Measurements from ENCODE around the gene PPM1N. TPM values are rescaled to one million over a fixed set of nuclear protein-coding genes. Genes with fewer than 3 reads are reported as not detected.

Gene PPM1N
- total and polyA plus RNA-seq, 2 of the 13 experiments (the other 11 are each of a cell fraction or from before 2014, with no cell fraction given): 0.31 to 1.8 TPM

- TF ChIP-seq SP4 (CRISPR knock-in tag; IDR thresholded peaks at IDR 0.05) (peak; percentile 83), ZNF788 (CRISPR knock-in tag; IDR thresholded peaks at IDR 0.05; ENCODE audit: borderline replicate concordance) (peak; percentile 92), ZFP36L2 (CRISPR knock-in tag; IDR thresholded peaks at IDR 0.05) (no peak), ZNF225 (CRISPR knock-in tag; IDR thresholded peaks at IDR 0.05) (0 out of 2 replicates have a peak, but pooled peaks have one; percentile 24), ZBTB34 (CRISPR knock-in tag; IDR thresholded peaks at IDR 0.05) (no peak), ZNF230 (CRISPR knock-in tag; IDR thresholded peaks at IDR 0.05) (no peak), ZNF354B (CRISPR knock-in tag; IDR thresholded peaks at IDR 0.05) (no peak), GMEB1 (CRISPR knock-in tag; IDR thresholded peaks at IDR 0.05; ENCODE audit: borderline replicate concordance) (peak; percentile 100), BCL6 (CRISPR knock-in tag; IDR thresholded peaks at IDR 0.05) (peak; percentile 23; the same call in 1 of the 2 replicates), KLF6 (CRISPR knock-in tag; IDR thresholded peaks at IDR 0.05) (no peak), AHDC1 (CRISPR knock-in tag; IDR thresholded peaks at IDR 0.05; ENCODE audit: borderline replicate concordance) (no peak), SMARCE1 (IDR thresholded peaks at IDR 0.05; ENCODE audit: borderline replicate concordance) (no peak), PHF21A (CRISPR knock-in tag; IDR thresholded peaks at IDR 0.05) (peak; percentile 96), EHMT2 (IDR thresholded peaks at IDR 0.05; ENCODE audit: borderline replicate concordance, low read depth, low read length) (no peak), NFATC3 (CRISPR knock-in tag; IDR thresholded peaks at IDR 0.05) (no peak), ZNF362 (CRISPR knock-in tag; IDR thresholded peaks at IDR 0.05; ENCODE audit: borderline replicate concordance) (no peak), MNT (IDR thresholded peaks at IDR 0.05) (peak; percentile 73), ZNF234 (CRISPR knock-in tag; conservative IDR thresholded peaks at IDR 0.05) (no peak)
These were observed 28.9 kb upstream of the PPM1N start (continued) for GRCh38 chr19:45469132-45469944.
